ENCODE data around the gene HIPK2.

DNA sequence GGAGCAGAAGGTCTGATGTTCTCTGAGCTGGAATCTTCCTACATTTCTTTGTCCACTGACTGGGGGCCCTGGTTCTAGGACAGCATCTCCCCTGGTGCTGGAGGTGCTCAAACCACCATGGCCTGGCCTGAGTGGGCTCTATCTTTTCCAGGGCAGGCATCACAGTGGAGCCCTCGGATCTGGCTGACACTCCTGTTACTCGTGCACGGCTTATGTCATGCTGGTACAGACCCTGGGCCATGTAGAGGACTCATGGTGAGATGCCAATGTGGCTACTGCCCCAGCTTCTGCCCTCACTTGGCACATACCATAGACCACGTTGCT is 96.0 kb downstream of the HIPK2 start:
- TF ChIP-seq TARDBP (IDR thresholded peaks at IDR 0.05), result no peak
- no peak for TF ChIP-seq FOXK2 (IDR thresholded peaks at IDR 0.05)

Data from HEK293T (cell line).